ENCODE measurements around the gene DNAJC30.

Gene DNAJC30

GRCh38 chr7:73646785-73647724, 36.2 kb downstream of the DNAJC30 start:
- no peak for DNase-seq (ENCODE audit: low spot score)

GRCh38 chr7:73645643-73646174, 37.5 kb downstream of the DNAJC30 start:
- no peak for DNase-seq (ENCODE audit: low spot score)

- DNase-seq (ENCODE audit: low spot score): no peak
Measured at GRCh38 chr7:73644688-73645286, 38.5 kb downstream of the DNAJC30 start.

- DNase-seq (ENCODE audit: low spot score): no peak
Measured at GRCh38 chr7:73642834-73643233, 40.4 kb downstream of the DNAJC30 start.

- DNase-seq (ENCODE audit: low spot score): no peak
Measured at GRCh38 chr7:73638911-73639310, 44.3 kb downstream of the DNAJC30 start.

GRCh38 chr7:73635428-73636200, 47.6 kb downstream of the DNAJC30 start:
- DNase-seq (ENCODE audit: low spot score): no peak

- DNase-seq (ENCODE audit: low spot score): no peak
Measured at GRCh38 chr7:73633844-73634243, 49.4 kb downstream of the DNAJC30 start.

- DNase-seq (ENCODE audit: low spot score): no peak
Measured at GRCh38 chr7:73633323-73633722, 49.9 kb downstream of the DNAJC30 start.

GRCh38 chr7:73631558-73631957, 51.7 kb downstream of the DNAJC30 start:
- DNase-seq (ENCODE audit: low spot score): no peak

All from left forelimb (tissue), 1 donor.